HFFc6 (cell line): ENCODE measurements around the gene GHRL. TPM values are rescaled to one million over a fixed set of nuclear protein-coding genes. Genes with fewer than 3 reads are reported as not detected.

Experiments used
- DNase-seq: peaks from one replicate; pipeline ENCODE4 v3.0.0-alpha.2; 2018
- H3K27ac Mint-ChIP-seq: 2 replicates; pipeline ENCODE4 v1.8.0; 2020; ENCODE audit warnings: mild to moderate bottlenecking, mixed read lengths
- H3K27me3 Mint-ChIP-seq: 2 replicates; pipeline ENCODE4 v1.8.0; 2021; ENCODE audit warnings: mild to moderate bottlenecking, moderate library complexity, mixed read lengths; ENCODE audit not compliant: insufficient read depth
- H3K36me3 Mint-ChIP-seq: 2 replicates; pipeline ENCODE4 v1.8.0; 2021; ENCODE audit warnings: low read depth, mixed read lengths
- H3K4me1 Mint-ChIP-seq: 2 replicates; pipeline ENCODE4 v1.8.0; 2020; ENCODE audit warnings: low read depth, mixed read lengths
- H3K4me3 Mint-ChIP-seq: 2 replicates; pipeline ENCODE4 v1.8.0; 2020; ENCODE audit warnings: mild to moderate bottlenecking, moderate library complexity, mixed read lengths
- H3K9me3 Mint-ChIP-seq: 2 replicates; pipeline ENCODE4 v1.8.0; 2020; ENCODE audit warnings: mild to moderate bottlenecking, mixed read lengths
- CTCF ChIP-seq: fragments of 200-600 bp; sonication (generic); IDR thresholded peaks from 2 replicates; pipeline ENCODE4 v1.5.0; 2021; ENCODE audit warnings: antibody characterized with exemption, mild to moderate bottlenecking
- total RNA-seq, 6 experiments: library from RNA; stranded (reverse); fragmentation: NEBNext Ultra II Directional; extraction: Animal tissue kit (Norgen Biotek cat#: 25700); gene quantifications; 2 replicates in 1 of 6; 3 replicates in 5 of 6; pipeline ENCODE4 v1.2.3, GENCODE V29; 2021

Gene GHRL
- total RNA-seq, 6 experiments from 2014 or later: 0.21 to 0.41 TPM; not detected in 4

- Mint-ChIP-seq H3K4me3 (no peak overlapping the region), H3K27ac (no peak overlapping the region), H3K27me3 (peaks cover 2% of the 10 kb centered on the region; the same call in 1 of the 2 replicates), H3K9me3 (no peaks in the 10 kb centered on the region), H3K4me1 (peaks cover 6% of the 10 kb centered on the region; the same call in 1 of the 2 replicates), H3K36me3 (peaks cover 6% of the 10 kb centered on the region; the same call in 1 of the 2 replicates)
- no peak for TF ChIP-seq CTCF
- DNase-seq: no peak
Measured at GRCh38 chr3:10286133-10286524, 6.6 kb downstream of the GHRL start.

- no peak overlapping the region for H3K27ac Mint-ChIP-seq
- no peaks in the 10 kb centered on the region for H3K9me3 Mint-ChIP-seq
- peaks cover 2% of the 10 kb centered on the region; the same call in 1 of the 2 replicates for H3K27me3 Mint-ChIP-seq
- DNase-seq: no peak
- no peak overlapping the region for H3K4me3 Mint-ChIP-seq
- peaks cover 6% of the 10 kb centered on the region; the same call in 1 of the 2 replicates for H3K36me3 Mint-ChIP-seq
- TF ChIP-seq CTCF: no peak
- H3K4me1 Mint-ChIP-seq: peaks cover 6% of the 10 kb centered on the region; the same call in 1 of the 2 replicates
Measured at GRCh38 chr3:10285272-10286132, 7.2 kb downstream of the GHRL start.

GRCh38 chr3:10284496-10284895 is 8.3 kb downstream of the GHRL start:
- DNase-seq: no peak
- peaks cover 6% of the 10 kb centered on the region; the same call in 1 of the 2 replicates for H3K36me3 Mint-ChIP-seq
- H3K27ac Mint-ChIP-seq: no peak overlapping the region
- H3K9me3 Mint-ChIP-seq: no peaks in the 10 kb centered on the region
- no peak for TF ChIP-seq CTCF
- H3K4me3 Mint-ChIP-seq: no peak overlapping the region
- H3K4me1 Mint-ChIP-seq: peaks cover 6% of the 10 kb centered on the region; the same call in 1 of the 2 replicates
- peaks cover 2% of the 10 kb centered on the region; the same call in 1 of the 2 replicates for H3K27me3 Mint-ChIP-seq

- no peak for DNase-seq
- Mint-ChIP-seq H3K9me3 (no peaks in the 10 kb centered on the region), H3K36me3 (peaks cover 6% of the 10 kb centered on the region; the same call in 1 of the 2 replicates), H3K4me1 (peaks cover 6% of the 10 kb centered on the region; the same call in 1 of the 2 replicates), H3K27me3 (peaks cover 2% of the 10 kb centered on the region; the same call in 1 of the 2 replicates), H3K4me3 (no peak overlapping the region), H3K27ac (no peak overlapping the region)
- no peak for TF ChIP-seq CTCF
Measured at GRCh38 chr3:10283638-10284037, 9.1 kb downstream of the GHRL start.

GRCh38 chr3:10281951-10282350 is 10.8 kb downstream of the GHRL start:
- no peak for DNase-seq
- no peak for TF ChIP-seq CTCF
- H3K4me1 Mint-ChIP-seq: peaks cover 2% of the 10 kb centered on the region; the same call in 1 of the 2 replicates
- no peak overlapping the region for H3K27ac Mint-ChIP-seq
- peaks cover 2% of the 10 kb centered on the region; the same call in 1 of the 2 replicates for H3K27me3 Mint-ChIP-seq
- H3K9me3 Mint-ChIP-seq: no peaks in the 10 kb centered on the region
- peaks cover 6% of the 10 kb centered on the region; the same call in 1 of the 2 replicates for H3K36me3 Mint-ChIP-seq
- H3K4me3 Mint-ChIP-seq: no peak overlapping the region
